NCI-H2227 (cell line): ENCODE data around the gene CEP20.
"Not testable (repeated sequence)": the region's sequence is repeated elsewhere in the genome, so short reads cannot be mapped to it uniquely, and the experiment has no call there.

Experiments used
- DNase-seq: peaks from one replicate; lab custom pipeline; 2025; ENCODE audit not compliant: unreplicated experiment; lab: John Stamatoyannopoulos, UW

Gene CEP20

GRCh38 chr16:15858921-15859668 is 29.3 kb downstream of the CEP20 start:
- no peak for DNase-seq

GRCh38 chr16:15857724-15858560 is 30.5 kb downstream of the CEP20 start:
- DNase-seq, result no peak

GRCh38 chr16:15856901-15857698 is 31.3 kb downstream of the CEP20 start, which contains the start of gene MYH11:
TSS of gene MYH11 (minus strand) at chr16:15857028. CDS start at chr16:15838252, 18,776 bp downstream.
- peak; percentile 37 for DNase-seq

- DNase-seq, result no peak
Observed at GRCh38 chr16:15856182-15856581, 32.2 kb downstream of the CEP20 start.

- DNase-seq, result no peak
Observed at GRCh38 chr16:15855704-15856003, 32.7 kb downstream of the CEP20 start.

GRCh38 chr16:15854906-15855703 is 33.3 kb downstream of the CEP20 start:
- DNase-seq, result no peak

GRCh38 chr16:15854061-15854460 is 34.3 kb downstream of the CEP20 start:
- DNase-seq, result no peak

GRCh38 chr16:15853021-15853420 is 35.4 kb downstream of the CEP20 start:
- no peak for DNase-seq

- not testable (repeated sequence) for DNase-seq
Observed at GRCh38 chr16:15850555-15850954, 37.8 kb downstream of the CEP20 start.

- no peak for DNase-seq
Observed at GRCh38 chr16:15849209-15849981, 39.0 kb downstream of the CEP20 start.

GRCh38 chr16:15847611-15848175 is 40.7 kb downstream of the CEP20 start:
- DNase-seq, result no peak

- DNase-seq, result no peak
Observed at GRCh38 chr16:15846510-15846909, 41.9 kb downstream of the CEP20 start.

GRCh38 chr16:15843635-15844279 is 44.6 kb downstream of the CEP20 start:
- DNase-seq, result no peak

GRCh38 chr16:15839204-15839603 is 49.2 kb downstream of the CEP20 start:
- not testable (repeated sequence) for DNase-seq

- no peak for DNase-seq
Observed at GRCh38 chr16:15837761-15838160, 50.6 kb downstream of the CEP20 start.

- DNase-seq, result no peak
Observed at GRCh38 chr16:15836965-15837611, 51.3 kb downstream of the CEP20 start.

- DNase-seq, result no peak
Observed at GRCh38 chr16:15836074-15836473, 52.3 kb downstream of the CEP20 start.

- no peak for DNase-seq
Observed at GRCh38 chr16:15835136-15835878, 53.1 kb downstream of the CEP20 start.
